B cell (primary cell): ENCODE results near the gene SHISA8. TPM values are rescaled to one million over a fixed set of nuclear protein-coding genes. Genes with fewer than 3 reads are reported as not detected.

ENCODE experiments used
- ATAC-seq: fragments of 200-7000 bp; cut with Tn5 transposase; one replicate; pipeline ENCODE4 v1.10.0; 2021; ENCODE audit warnings: low read depth, mild to moderate bottlenecking, moderate number of reproducible peaks, moderate library complexity
- CTCF ChIA-PET: fragments of 350-600 bp; sonication (Branson Sonifier 250); formaldehyde crosslinking; loops from one replicate; lab custom pipeline; 2021; ENCODE audit warnings: antibody characterized with exemption, inconsistent platforms; lab: Charles Lee
- POLR2A ChIA-PET: fragments of 350-600 bp; sonication (Branson Sonifier 250); formaldehyde crosslinking; loops from one replicate; lab custom pipeline; 2021; ENCODE audit warnings: antibody characterized with exemption; lab: Charles Lee
- DNase-seq: peaks from one replicate; pipeline ENCODE4 v3.0.0; 2013
- H2AFZ ChIP-seq: 2 replicates; pipeline ENCODE4 v1.6.1; 2012; ENCODE audit warnings: mild to moderate bottlenecking, low read depth, low read length; ENCODE audit not compliant: insufficient read depth, poor library complexity, severe bottlenecking
- H3K27ac ChIP-seq, 2 donors: 1 replicate in 1 of 2; 2 replicates in 1 of 2; pipeline ENCODE4 v1.5.1; 2012 to 2013; ENCODE audit warnings: low read length in 2 of 2, mild to moderate bottlenecking in 2 of 2, moderate library complexity in 1 of 2
- H3K27me3 ChIP-seq, 4 experiments: fragments of 200-600 bp in 1 of 4; sonication (generic) in 1 of 4; replicated peaks in 1 of 4; 1 replicate in 2 of 4; 2 replicates in 2 of 4; pipeline versions ENCODE4 v1.6.1 to v1.7.0; 2013 to 2016; ENCODE audit warnings: low read length in 3 of 4, mild to moderate bottlenecking in 2 of 4, mixed read lengths in 1 of 4, moderate library complexity in 1 of 4; ENCODE audit not compliant: insufficient read depth in 4 of 4, control insufficient read depth in 3 of 4; ENCODE audit errors: control extremely low read depth in 1 of 4
- H3K36me3 ChIP-seq, 2 experiments: replicated peaks in 1 of 2; 1 replicate in 1 of 2; 2 replicates in 1 of 2; pipeline versions ENCODE4 v1.6.1 to v1.7.1; 2013; ENCODE audit warnings: low read length in 1 of 2; ENCODE audit not compliant: insufficient read depth in 2 of 2, control insufficient read depth in 1 of 2; ENCODE audit errors: control extremely low read depth in 1 of 2, extremely low read depth in 1 of 2
- H3K4me1 ChIP-seq, 2 donors: fragments of 200-600 bp in 1 of 2; sonication (generic) in 1 of 2; 1 replicate in 1 of 2; 2 replicates in 1 of 2; pipeline versions ENCODE4 v1.5.1 to v1.6.1; 2013 to 2017; ENCODE audit warnings: low read length in 2 of 2; ENCODE audit not compliant: control insufficient read depth in 2 of 2, insufficient read depth in 2 of 2
- H3K4me2 ChIP-seq: replicated peaks from 2 replicates; pipeline ENCODE3; 2012; ENCODE audit warnings: mild to moderate bottlenecking, low read depth, low read length; ENCODE audit not compliant: poor library complexity, severe bottlenecking
- H3K4me3 ChIP-seq, 5 experiments: fragments of 200-600 bp in 1 of 5; sonication (generic) in 1 of 5; 1 replicate in 3 of 5; 2 replicates in 2 of 5; pipeline versions ENCODE4 v1.5.1 to v1.7.0; 2011 to 2016; ENCODE audit warnings: low read length in 4 of 5, mild to moderate bottlenecking in 4 of 5, low read depth in 2 of 5, control low read depth in 1 of 5, moderate library complexity in 1 of 5; ENCODE audit not compliant: insufficient read depth in 1 of 5; ENCODE audit errors: control extremely low read depth in 1 of 5, extremely low read depth in 1 of 5
- H3K79me2 ChIP-seq: fragments of 200-600 bp; sonication (generic); one replicate; pipeline ENCODE4 v1.6.0; 2016; ENCODE audit warnings: low read length; ENCODE audit not compliant: control insufficient read depth, insufficient read depth
- H3K9ac ChIP-seq: fragments of 200-600 bp; sonication (generic); 2 replicates; pipeline ENCODE4 v1.6.1; 2017; ENCODE audit warnings: mild to moderate bottlenecking, low read length, moderate library complexity
- H3K9me3 ChIP-seq, 3 donors: one replicate each; pipeline versions ENCODE4 v1.6.1 to v1.7.1; 2013; ENCODE audit warnings: low read length in 2 of 3; ENCODE audit not compliant: control insufficient read depth in 2 of 3, insufficient read depth in 1 of 3; ENCODE audit errors: control extremely low read depth in 1 of 3
- H4K20me1 ChIP-seq: 2 replicates; pipeline ENCODE4 v1.6.0; 2012; ENCODE audit warnings: mild to moderate bottlenecking, low read length; ENCODE audit not compliant: insufficient read depth, control insufficient read depth, poor library complexity, severe bottlenecking
- H3K27ac Mint-ChIP-seq: one replicate; pipeline ENCODE4 v1.8.0; 2021; ENCODE audit warnings: mixed read lengths
- H3K27me3 Mint-ChIP-seq: one replicate; pipeline ENCODE4 v1.8.0; 2021; ENCODE audit warnings: mixed read lengths
- H3K4me1 Mint-ChIP-seq: one replicate; pipeline ENCODE4 v1.8.0; 2021; ENCODE audit warnings: mixed read lengths
- H3K4me3 Mint-ChIP-seq: one replicate; pipeline ENCODE4 v1.8.0; 2021; ENCODE audit warnings: mixed read lengths
- H3K9me3 Mint-ChIP-seq: one replicate; pipeline ENCODE4 v1.8.0; 2022; ENCODE audit warnings: mixed read lengths; ENCODE audit not compliant: insufficient read depth
- EZH2 ChIP-seq: IDR thresholded peaks from 2 replicates; pipeline ENCODE4 v1.6.1; 2012; ENCODE audit warnings: borderline replicate concordance, low read depth, mild to moderate bottlenecking, moderate library complexity, low read length; ENCODE audit not compliant: insufficient read depth, poor library complexity, severe bottlenecking
- WGBS: methylation state at CpG from one replicate; pipeline ENCODE4 v1.1.5; 2013; ENCODE audit warnings: missing lambda C conversion rate; ENCODE audit not compliant: insufficient coverage; 5-methylcytosine and 5-hydroxymethylcytosine counted together
- intact Hi-C: fragments of 100-400 bp; cut with micrococcal nuclease; formaldehyde crosslinking; loops from one replicate; pipeline ENCODE4 v1.10.0; 2022
- polyA plus RNA-seq: library from polyadenylated mRNA; depleted of rRNA; stranded (reverse); fragments of >200 nt; gene quantifications from 2 replicates; pipeline ENCODE4 v1.2.3, GENCODE V29; 2012
- total RNA-seq, 2 donors: library from RNA; stranded (reverse); fragments of 120-200 nt in 1 of 2; gene quantifications; 1 replicate in 1 of 2; 2 replicates in 1 of 2; pipeline versions ENCODE4 v1.2.3 to v1.2.4, GENCODE V29; 2013 to 2022
- TF ChIP-seq, protein P1 (sequence below): fragments of 200-600 bp; IDR thresholded peaks from one replicate; pipeline ENCODE4 v1.8.0; 2022; ENCODE audit warnings: antibody characterized with exemption, mild to moderate bottlenecking

The SHISA8 gene
- total and polyA plus RNA-seq, 2 donors (not counting 1 experiment from before 2014, with no cell fraction given): 22.4 to 46.5 TPM

DNA sequence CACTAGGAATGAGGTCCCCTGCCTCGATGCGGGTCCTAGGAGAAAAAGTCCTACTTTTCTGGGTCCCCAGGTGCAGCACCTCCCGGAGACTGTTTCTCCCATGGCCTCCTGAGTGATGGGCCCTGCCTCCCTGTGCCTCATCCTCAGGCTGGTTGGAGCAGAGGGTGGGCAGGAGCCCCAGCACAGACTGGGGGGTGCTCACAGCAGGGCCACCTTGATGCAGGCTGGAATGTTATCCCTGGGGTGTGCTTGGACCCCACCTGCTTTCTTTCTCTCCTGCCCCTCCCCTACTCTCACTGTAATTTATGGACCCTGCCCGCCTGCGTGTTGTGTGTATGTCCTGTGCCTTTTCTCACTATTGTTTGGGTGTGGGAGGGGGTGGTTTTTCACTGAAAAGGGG is 8.1 kb downstream of the SHISA8 start:
- H3K27me3 ChIP-seq: peaks cover 0 to 20% (median 6%) of the 10 kb centered on the region in 4 experiments
- H2AFZ ChIP-seq: no peak overlapping the region
- no peaks in the 10 kb centered on the region for H3K9me3 Mint-ChIP-seq
- WGBS: 98% methylated on average over 3 of the region's 5 CpGs
- H3K4me2 ChIP-seq: no peak overlapping the region
- H3K27me3 Mint-ChIP-seq: peaks cover 4% of the 10 kb centered on the region
- no peak for TF ChIP-seq EZH2
- H3K4me1 ChIP-seq: peaks cover 37 to 38% of the 10 kb centered on the region in 2 donors
- intact Hi-C loops: loop anchor here (5.0 kb wide), 1 partner anchor 35 kb away; no protein-coding TSS in a partner anchor
- peak overlapping the region; percentile 67 for H3K27ac Mint-ChIP-seq
- CTCF ChIA-PET: interaction anchor here (0.9 to 4.2 kb wide), 2 partner anchors 15 to 34 kb away, joined by 3 to 16 read pairs; no protein-coding TSS in a partner anchor
- H3K27ac ChIP-seq: no peak overlapping the region
- H3K79me2 ChIP-seq: no peaks in the 10 kb centered on the region
- peaks cover 31% of the 10 kb centered on the region for H3K4me1 Mint-ChIP-seq
- no peaks in the 10 kb centered on the region for H3K9me3 ChIP-seq
- no peak for DNase-seq
- POLR2A ChIA-PET: interaction anchor here (0.8 to 2.0 kb wide), 4 partner anchors 10 to 33 kb away, joined by 3 to 8 read pairs (median 3); no protein-coding TSS in a partner anchor
- peaks cover 12% of the 10 kb centered on the region for H4K20me1 ChIP-seq
- no peak overlapping the region for H3K9ac ChIP-seq
- peaks cover 0 to 46% of the 10 kb centered on the region in 2 experiments for H3K36me3 ChIP-seq
- H3K4me3 Mint-ChIP-seq: no peak overlapping the region
- no peak overlapping the region for H3K4me3 ChIP-seq
- no peak for ATAC-seq

DNA sequence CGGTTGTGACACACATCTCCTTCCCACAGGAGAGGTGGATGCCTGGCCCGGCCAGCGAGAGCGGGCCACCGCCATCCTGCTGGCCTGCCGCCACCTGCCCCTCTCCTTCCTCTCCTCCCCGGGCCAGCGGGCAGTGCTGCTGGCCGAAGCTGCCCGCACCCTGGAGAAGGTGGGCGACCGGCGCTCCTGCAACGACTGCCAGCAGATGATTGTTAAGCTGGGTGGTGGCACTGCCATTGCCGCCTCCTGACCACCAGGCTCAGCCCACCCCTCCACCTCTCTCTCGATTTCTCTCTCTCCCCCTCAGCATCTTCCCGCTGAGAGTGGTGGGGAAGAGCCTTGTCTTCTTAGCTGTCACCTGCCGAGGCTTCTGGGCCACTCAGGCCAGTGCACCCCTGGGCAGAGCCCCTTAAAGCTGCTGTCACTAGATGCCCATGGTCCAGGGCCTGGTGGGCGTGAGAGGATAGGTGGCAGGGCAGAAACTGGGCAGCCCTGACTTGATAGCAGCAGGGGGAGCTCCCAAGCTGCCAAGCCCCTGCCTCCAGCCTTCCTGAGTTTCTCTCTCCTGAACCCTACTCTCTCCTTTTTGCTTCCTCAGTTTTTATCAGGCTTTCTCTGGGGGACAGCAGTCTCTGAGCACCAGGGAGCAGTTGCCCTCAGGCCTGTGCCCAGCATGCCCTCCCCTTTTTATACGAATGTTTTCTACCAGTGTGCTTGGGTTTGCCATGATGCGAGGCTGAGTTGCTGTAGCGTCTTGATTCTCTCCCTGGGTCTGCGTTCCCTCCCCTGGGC is 9.3 kb downstream of the SHISA8 start:
- H3K4me2 ChIP-seq: no peak overlapping the region
- H3K9me3 Mint-ChIP-seq: no peaks in the 10 kb centered on the region
- H3K9me3 ChIP-seq: no peaks in the 10 kb centered on the region
- intact Hi-C loops: loop anchor here (5.0 kb wide), 1 partner anchor 37 kb away; no protein-coding TSS in a partner anchor
- peaks cover 10% of the 10 kb centered on the region for H4K20me1 ChIP-seq
- H3K79me2 ChIP-seq: no peaks in the 10 kb centered on the region
- no peak overlapping the region for H3K4me3 ChIP-seq
- 93% methylated on average over 18 of the region's 23 CpGs for WGBS
- ChIA-PET POLR2A (interaction anchor here (0.9 to 1.4 kb wide), 5 partner anchors 12 to 41 kb away, joined by 3 read pairs; partner anchors contain the start of gene CENPM), CTCF (interaction anchor here (4.2 kb wide), 1 partner anchor 35 kb away, joined by 16 read pairs; no protein-coding TSS in a partner anchor)
- peaks cover 25 to 26% of the 10 kb centered on the region in 2 donors for H3K4me1 ChIP-seq
- H3K36me3 ChIP-seq: peaks cover 0 to 55% of the 10 kb centered on the region in 2 experiments
- H3K27me3 Mint-ChIP-seq: no peaks in the 10 kb centered on the region
- no peak for ATAC-seq
- H2AFZ ChIP-seq: no peak overlapping the region
- peaks cover 24% of the 10 kb centered on the region for H3K4me1 Mint-ChIP-seq
- H3K4me3 Mint-ChIP-seq: no peak overlapping the region
- H3K27me3 ChIP-seq: peaks cover 0 to 8% (median 2%) of the 10 kb centered on the region in 4 experiments
- H3K9ac ChIP-seq: no peak overlapping the region
- H3K27ac Mint-ChIP-seq: peak overlapping the region; percentile 56
- TF ChIP-seq, protein P1, sequence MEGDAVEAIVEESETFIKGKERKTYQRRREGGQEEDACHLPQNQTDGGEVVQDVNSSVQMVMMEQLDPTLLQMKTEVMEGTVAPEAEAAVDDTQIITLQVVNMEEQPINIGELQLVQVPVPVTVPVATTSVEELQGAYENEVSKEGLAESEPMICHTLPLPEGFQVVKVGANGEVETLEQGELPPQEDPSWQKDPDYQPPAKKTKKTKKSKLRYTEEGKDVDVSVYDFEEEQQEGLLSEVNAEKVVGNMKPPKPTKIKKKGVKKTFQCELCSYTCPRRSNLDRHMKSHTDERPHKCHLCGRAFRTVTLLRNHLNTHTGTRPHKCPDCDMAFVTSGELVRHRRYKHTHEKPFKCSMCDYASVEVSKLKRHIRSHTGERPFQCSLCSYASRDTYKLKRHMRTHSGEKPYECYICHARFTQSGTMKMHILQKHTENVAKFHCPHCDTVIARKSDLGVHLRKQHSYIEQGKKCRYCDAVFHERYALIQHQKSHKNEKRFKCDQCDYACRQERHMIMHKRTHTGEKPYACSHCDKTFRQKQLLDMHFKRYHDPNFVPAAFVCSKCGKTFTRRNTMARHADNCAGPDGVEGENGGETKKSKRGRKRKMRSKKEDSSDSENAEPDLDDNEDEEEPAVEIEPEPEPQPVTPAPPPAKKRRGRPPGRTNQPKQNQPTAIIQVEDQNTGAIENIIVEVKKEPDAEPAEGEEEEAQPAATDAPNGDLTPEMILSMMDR: no peak
- TF ChIP-seq EZH2: no peak
- no peak overlapping the region for H3K27ac ChIP-seq
- DNase-seq: no peak
